DMS114 treated with DMSO at 0.1 percent for 48 hours (cell line): Measurements from ENCODE around the gene SEC16A.

ENCODE experiments used
- DNase-seq: peaks from one replicate; lab custom pipeline; 2025; ENCODE audit not compliant: unreplicated experiment; lab: John Stamatoyannopoulos, UW

Gene SEC16A

DNA sequence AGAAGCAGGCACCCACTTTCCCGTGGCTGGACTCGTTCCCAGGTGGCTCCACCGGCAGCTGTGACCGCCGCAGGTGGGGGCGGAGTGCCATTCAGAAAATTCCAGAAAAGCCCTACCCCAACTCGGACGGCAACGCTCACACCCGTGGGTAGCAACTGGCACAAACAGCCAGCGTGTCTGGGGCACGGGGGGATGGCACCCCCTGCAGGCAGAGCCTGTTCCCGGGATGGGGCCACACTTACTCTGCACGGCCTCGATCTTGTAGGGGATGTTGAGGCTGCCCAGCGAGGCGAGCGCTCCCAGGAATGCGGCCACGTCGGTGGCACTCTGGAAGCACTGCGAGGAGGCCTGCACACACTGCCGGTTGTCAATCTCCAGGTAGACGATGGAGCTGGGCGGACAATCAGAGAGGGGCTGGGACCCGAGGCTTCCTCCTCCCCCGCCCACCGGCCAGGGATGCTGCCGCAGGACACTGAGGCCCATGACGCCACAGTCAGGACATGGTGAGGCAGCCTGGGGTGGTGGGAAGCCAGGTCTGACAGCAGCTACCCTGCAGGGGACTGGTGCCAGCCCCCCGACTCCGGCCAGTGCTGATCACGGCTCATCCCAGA is 20.2 kb upstream of the SEC16A start:
- no peak for DNase-seq

DNA sequence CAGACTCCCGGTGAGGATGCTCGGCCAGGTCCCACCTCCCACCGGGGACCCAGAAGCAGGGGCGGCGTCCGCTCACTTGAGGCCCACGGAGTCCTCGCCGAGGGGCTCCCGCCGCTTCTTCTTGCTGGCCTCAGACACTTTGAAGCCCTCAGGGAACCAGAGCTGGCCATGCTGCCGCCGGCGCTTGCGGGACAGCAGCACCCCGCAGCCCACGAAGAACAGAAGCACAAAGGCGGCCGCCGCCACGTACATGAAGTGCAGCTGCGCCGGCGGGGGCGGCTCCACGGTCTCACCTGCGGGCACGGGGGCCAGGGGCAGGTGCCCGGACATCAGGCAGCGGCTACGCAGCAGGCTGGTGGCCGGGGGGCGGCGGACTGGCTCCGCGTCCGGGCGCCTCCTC is 19.4 kb upstream of the SEC16A start:
- DNase-seq, result no peak

DNA sequence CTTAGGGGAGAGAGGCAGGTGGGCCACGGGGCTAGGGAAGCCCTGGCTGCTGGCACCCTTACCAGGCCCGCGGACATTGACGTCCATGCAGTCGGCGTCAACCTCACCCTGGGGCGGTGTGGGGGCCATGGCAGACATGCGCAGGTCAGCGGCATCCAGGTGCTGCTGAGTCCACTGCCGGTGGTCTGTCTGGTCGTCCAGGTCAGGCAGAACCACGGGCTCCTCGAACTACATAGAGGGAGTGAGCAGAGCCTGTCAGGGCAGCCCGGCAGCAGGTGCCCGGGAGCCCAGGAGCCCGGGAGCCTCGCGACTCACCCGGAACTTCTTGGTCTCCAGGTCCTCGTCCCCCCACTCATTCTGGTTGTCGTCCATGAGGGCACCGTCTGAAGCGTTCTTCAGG is 18.8 kb upstream of the SEC16A start:
- no peak for DNase-seq

DNA sequence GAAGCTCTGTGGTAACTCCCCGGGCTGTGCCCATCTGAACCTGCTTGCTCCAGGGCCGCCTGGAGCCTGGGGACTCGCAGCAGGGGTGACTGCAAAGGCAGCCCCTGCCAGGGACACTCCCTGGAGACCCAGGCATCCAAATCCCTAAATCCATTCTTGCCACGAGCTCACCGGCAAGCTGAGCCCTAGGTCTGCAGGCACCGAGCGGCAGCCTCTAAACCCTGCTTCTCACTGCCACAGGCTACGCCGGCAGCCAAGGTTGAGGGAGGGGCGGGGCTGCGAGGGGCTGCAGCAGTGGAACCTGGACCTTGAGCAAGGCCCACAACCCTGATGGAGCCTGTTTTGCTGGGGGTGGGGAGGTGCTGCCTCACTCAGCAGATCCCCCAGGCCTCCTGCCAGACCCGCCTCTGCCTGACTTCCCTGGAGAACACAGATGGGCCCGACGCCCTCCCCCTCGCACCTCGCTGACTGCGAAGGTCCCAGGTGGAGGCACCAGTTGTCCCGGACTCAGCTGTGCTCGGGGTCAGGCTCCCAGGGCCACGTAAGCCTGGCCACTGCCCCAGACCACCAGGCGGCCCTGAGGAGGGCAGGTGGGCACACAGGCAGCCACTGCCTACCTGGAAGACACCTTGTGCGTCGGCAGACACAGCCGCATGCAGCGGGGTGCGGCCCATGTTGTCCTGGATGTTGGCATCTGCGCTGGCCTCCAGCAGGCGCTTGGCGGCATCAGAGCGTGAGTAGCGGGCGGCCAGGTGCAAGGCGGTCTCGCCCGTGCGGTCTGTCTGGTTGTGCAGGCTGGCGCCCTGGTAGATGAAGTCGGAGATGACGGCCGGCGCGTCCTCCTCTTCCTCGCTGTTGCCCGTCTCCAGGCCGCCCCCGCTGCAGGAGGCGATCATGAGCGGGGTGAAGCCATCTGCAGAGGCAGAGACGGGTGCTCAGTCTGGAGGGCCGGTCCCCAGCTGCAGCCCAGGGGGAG is 17.4 kb upstream of the SEC16A start:
- no peak for DNase-seq

DNA sequence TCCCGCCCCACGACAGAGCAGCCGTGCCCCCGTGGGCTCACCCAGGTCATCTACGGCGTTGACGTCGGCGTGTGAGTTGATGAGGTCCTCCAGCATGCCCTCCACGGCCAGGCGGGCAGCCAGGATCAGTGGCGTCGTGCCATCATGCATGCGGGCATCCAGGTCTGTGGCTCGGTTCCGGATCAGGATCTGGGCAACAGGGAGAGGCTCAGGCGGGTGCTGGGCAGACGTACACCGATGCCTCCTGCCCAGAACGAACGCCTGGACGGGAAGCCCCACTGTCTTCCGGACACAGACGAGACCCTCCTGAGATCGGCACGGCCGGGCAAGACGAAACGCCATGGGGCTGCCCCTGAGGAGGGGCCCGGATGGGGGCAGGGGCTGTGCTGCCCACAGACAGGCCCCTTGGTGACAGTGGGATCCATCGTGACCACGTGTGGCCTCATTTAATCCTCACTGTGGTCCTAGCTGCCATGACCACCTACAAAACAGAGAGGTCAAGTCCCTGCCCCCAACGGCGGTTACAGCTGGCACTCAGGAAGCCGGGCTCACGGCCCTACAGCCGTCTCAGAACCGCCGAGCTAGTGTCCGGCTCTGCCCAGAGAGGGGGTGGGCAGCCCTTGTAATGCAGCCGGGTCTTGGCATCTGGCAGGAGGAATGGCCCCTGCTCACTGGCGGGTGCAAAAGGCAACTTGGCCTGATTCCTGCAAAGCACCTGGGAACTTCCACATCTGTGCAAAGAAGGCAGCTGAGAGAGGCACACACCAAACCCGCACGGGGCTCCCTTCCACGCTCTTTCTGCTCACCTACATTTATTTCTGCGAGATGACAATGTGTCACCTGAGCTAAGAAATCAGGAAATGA is 16.5 kb upstream of the SEC16A start:
- no peak for DNase-seq

DNA sequence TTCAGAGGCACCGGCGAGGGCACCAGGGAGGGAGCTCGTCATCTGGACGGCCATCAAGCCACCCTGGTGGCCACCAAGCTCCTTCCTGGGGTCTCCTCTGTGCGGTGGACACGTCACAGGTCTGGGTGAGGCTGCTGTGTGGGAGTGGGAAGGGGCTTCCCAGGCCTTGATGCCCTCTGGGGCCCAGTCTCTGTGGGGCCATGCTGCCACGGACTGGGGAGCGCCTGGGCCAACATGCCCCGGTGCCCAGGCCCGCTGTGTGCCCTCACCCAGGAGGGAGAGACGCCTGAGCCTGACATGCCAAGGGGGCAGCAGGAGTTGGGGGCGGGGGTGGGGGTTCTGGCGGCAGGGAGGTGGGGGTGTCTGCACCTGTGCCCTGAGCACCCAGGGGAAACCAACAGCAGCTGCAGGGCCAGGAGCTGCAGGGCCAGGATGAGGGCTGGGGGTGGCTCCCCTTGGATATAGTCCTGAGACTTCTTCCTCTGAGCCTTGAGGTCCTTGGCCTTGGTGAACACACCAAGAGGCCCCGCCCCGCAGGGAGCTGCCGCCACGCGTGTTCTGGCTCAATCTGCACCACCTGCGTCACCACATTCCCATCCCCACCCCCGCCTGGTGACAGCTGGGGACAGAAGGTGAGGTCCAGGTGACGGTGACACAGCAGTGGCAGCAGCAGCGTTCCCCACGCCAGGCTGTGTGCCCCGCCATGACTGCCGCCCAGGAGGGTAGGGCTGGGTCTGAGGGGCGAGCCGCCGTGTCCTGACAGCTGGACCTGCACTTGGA is 15.3 kb upstream of the SEC16A start:
- DNase-seq, result no peak

DNA sequence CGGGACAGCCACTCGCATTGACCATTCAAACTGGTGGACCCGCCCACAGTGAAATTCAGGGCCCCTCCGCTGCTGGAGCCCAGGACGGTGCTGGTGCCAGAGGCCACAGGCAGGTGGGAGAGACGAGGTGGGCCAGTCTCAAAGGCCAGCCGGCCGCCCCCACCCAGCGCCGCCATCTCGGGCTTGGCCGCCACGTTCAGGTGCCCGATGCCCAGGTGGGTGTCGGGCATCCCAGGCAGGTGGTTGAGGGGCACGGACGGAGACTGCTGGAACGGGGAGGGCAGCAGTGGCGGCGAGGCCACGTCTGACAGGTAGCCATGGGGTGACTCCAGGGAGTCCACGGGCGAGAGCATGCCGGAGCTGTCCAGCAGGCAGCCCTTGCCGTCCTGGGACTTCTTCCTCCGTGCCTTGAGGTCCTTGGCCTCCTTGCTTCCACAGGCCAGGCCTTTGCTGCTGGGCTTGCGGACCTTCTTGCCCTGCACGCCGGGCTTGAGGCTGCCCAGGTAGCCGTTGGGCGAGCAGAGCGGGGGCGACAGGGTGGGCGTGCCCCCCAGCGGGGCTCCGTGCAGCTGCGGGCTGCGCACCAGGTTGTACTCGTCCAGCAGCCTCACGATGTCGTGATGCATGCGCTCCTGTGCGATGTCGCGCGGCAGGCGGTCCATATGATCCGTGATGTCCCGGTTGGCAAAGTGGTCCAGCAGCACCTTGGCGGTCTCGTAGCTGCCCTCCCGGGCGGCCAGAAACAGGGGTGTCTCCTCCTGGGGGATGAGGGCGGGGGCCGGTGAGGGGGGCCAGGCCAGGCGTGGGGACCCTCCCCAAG is 14.2 kb upstream of the SEC16A start:
- DNase-seq, result no peak

DNA sequence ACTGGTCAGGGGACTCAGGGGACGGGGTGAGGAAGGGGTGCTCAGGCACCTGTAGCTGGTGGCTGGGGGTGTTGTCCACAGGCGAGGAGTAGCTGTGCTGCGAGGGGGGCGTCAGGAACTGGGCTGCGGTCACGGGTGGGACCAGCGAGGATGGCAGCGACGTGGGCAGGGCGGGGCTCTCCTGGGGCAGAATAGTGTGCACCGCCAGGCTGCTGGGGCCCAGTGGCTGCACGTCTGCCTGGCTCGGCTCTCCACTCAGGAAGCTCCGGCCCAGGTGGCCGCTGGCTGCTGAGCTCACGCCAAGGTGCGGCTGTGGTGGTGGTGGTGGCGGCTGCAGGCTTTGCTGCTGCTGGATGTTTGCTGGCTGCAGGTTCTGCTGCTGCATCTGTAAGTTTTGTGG is 13.3 kb upstream of the SEC16A start:
- no peak for DNase-seq

DNA sequence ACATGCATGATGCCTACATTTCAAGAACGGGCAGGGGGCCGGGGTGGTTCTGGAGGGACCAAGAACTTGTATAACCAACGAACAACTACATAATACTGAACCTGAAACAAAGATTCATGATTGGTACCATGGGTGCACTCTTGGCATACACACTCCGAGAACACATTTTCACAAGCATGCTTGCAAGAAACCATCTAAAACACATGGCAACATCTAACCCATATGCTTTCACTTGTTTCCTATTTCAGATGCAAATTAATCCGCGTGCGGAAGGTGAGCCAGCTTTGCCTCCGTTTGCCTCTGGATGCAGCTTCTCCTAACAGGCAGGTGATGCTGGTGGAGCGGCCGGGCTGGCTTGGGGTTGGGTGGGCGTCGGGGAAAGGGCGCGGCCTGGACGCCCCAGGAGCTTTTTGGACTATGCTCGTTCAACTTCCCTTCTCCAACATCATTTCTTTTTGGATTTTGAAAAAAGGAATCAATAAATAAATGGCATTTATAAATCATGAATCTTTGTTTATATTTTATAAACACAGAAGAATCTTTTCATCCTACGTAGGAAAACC is 12.5 kb upstream of the SEC16A start:
- no peak for DNase-seq

DNA sequence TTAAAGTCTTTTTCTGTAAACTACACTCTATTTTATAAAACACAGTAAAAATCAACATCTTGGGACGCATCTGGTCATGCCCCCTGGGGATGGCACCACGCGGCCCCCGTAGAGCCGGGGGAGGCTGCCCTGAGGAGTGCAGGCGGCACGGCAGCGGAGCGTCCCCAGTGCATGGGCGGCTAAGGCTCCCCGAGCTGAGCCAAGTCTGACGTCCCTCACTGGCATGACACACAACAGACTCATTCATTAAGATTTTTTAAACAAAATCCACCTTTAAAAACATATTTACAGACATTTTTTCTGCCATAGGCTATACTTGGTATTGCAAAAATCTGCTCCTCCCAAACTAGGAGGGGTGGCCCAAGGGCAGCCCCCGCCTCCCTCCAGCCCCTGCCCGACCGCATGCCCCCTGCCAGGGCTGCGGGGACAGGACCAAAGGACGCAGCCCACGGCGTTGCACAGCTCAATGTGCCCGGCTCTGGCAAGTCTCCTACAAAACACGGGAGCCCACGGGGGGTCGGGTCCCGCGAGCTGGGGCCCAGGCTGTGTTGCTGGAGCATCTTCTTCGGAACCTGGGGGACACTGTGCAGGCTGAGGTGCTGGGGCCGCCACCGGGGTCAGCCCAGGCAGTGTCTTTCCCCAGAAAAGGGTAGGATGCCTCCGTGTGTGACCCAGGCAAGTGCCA is 11.8 kb upstream of the SEC16A start:
- no peak for DNase-seq

DNA sequence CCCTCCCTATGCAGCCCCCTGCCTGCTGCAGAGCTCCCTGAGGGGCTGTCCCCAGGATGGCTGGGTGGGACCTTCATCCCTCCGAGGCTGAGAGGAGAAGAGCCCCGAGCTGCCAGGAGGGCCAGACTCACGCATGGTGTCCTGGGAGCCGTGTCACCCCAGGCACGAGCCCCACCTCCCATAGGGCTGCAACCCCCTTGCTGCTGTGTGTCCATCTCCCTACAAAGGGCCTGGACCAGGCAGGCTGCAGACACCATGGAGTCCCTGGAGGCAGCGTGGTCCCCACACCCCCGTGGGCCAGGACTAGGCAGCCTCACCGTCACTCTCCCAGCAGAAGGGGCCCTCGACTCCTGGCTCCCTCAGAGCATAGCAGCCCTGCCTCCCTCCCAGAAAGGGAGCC is 11.2 kb upstream of the SEC16A start:
- DNase-seq, result no peak

DNA sequence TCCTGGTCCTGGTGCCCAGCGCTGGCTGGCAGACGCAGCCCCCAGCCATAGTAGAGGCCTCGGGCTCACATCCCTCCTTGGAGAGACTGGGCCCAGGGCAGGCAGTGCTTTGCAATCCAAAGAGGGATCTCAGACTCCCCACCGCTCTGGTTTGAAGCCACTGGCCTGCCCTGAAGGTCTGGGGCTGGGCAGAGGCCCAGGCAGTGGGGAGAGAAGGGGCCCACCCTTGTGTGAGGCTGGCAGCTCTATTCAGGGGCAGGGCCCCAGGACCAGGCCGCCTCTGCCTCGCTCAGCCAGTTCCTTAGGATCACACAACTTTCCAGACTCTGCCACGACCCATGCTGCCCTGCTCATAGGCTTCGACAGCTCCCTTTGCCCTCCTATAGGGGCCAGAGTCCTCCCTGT is 10.7 kb upstream of the SEC16A start:
- no peak for DNase-seq

DNA sequence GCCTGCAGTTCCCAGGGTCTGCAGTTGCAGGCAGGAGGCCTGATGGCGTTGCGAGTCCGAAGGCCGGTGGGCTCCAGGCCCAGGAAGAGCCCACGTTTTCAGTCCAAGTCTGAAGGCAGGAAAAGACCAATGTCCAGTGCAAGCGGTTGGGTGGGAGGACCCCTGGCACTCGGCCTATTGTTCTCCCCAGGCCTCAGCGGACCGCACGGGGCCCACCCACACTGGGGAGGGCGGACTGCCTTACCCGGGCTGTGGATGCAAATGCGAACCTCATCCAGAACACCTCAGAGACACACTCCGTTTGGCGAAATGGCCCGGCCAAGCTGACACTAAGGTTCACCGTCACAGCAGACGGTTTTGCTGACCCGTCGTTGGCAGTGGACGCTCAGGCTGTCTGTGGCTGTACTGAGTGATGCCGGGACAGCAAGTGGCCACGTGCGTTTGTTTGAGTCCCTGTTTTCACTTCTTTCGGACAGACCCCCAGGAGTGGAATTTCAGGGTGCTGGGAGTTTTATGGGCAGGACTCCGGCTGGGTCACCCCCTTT is 10.2 kb upstream of the SEC16A start:
- DNase-seq, result no peak

DNA sequence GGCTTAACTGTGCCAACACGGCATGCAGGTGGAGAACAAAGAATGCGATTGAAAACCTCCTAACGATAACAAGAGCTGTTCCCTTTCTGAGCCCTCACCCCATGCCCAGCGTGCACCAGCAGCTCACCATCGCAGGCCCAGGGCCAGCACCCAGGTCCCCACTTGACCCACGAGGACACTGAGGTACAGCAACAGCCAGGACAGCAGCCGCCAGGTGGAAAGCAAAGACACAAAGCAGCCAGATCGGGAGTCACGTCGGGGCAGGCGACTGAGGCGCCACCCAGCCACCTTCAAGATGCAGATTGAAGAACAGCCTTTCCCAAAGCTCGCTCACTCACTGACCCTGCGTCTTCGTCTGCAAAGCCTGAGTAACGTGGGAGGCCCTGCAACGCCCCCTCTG is 6.9 kb upstream of the SEC16A start:
- DNase-seq, result no peak

DNA sequence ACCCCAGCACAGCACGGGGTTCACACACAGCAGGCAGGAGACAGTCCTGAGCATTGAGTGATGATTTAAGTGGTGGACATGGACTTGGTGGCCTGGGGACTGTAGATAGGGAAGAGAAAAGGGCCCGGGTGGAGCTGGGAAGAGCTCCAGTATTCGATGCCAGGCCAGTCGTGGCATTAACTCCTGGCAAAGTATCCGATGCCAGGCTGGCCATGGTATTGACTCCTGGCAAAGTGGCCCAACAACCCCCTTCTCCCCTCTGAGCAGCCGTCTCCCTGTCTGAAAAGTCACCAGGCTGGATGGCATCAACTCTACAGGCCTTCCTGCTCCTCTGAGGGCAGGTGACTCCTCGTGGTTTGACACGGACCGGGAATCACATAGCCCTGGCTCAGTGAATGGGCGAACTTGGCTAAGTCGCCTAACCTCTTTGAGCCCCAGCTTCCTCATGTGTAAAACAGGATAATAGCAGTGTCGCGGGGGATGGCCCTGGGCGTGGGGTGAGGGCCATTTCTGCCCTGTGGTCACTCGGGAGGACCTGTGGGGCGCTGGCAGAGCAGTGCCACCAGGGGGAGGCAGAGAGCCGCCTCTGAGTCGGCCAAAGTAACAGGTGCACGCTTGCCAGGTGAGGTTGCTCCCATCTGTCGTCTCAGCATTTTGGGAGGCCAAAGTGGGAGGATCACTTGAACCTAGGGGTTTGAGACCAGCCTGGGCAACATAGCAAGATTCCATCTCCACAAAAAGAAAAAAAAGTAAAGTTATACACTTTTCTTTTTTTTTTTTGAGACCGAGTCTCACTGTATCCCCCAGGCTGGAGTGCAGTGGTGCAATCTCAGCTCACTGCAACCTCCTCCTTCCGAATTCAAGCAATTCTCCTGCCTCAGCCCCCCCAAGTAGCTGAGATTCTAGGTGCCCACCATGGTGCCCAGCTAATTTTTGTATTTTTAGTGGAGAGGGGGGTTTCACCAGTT is 5.7 kb upstream of the SEC16A start:
- DNase-seq, result no peak

DNA sequence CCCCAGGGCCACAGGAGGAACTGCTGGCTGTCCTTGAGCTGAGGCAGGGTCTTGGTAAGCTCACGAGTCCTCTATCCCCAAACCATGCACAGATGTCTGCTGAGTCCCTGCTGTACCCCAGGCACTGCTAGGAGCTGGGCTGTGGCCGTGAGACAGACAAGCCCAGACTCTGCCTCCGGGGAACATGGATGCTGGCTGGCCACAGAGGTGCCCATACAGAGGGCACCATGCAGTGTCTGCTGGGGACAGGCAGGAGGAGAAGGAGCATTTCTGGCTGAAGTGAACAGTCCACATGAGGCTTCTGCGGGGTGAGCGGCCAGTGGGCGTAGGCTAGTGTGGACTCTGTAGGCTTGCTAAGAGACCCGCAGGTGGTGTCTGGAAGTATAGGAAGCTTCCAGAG is 4.8 kb upstream of the SEC16A start:
- DNase-seq, result no peak

DNA sequence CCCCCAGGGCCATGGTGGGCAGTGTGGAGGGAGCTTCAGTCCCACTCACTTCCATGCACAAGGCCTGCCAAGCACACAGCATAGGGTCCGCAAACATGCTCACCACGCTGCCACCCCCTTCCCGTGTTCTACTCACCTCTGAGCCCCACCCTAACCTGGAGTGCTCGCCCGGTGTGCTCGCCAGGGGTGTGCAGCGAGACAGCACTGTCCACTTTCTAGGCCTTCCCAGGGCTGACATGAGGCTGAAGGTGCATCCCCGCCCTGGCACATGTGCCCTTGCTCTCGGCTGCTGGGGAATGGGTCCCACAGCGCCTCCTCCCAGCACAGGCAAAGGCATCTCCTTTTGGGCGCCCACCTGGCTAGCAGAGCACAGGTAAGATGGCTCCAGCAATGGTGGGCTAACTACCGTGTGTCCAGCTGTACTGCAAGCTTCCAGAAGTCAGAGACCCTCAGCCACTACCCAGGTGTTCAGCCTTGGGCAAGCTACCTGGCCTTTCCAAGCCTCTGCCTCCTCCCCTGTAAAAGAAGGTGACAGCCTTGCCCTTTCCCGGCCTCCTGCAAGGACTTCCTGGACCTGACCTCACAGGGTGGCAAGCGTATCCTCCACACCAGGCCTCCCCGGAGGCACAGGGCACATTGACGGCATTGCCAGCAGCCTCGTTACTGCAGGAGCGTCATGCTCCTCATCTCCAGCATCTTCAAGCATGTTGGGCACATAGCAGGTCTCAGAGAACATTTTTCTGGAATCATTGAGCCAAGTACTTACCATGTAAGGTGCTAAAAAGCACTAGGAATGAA is 4.2 kb upstream of the SEC16A start:
- DNase-seq, result no peak
